Stimulated activated naive CD8-positive, alpha-beta T cell treated with anti-CD3 and anti-CD28 coated beads, Interleukin-15, Interleukin-2, amounts not matched to agents 100 U/mL and 50 U/mL, for 24 hours (primary cell): ENCODE results near the gene CHAT.

Experiments used
- ATAC-seq: fragments of 150-1000 bp; cut with Tn5 transposase; one replicate; pipeline ENCODE4 v1.10.0; 2021
- DNase-seq: peaks from one replicate; pipeline ENCODE4 v3.0.0; 2021

CHAT gene

GRCh38 chr10:49597426-49598163 lies 16.2 kb upstream of the CHAT start:
- ATAC-seq, result no peak
- DNase-seq, result no peak

GRCh38 chr10:49598164-49598856 lies 15.5 kb upstream of the CHAT start:
- DNase-seq (no peak), ATAC-seq (no peak)

- ATAC-seq (no peak), DNase-seq (no peak)
Observed at GRCh38 chr10:49598986-49599385, 14.9 kb upstream of the CHAT start.

- ATAC-seq, result no peak
- no peak for DNase-seq
Observed at GRCh38 chr10:49599546-49599945, 14.3 kb upstream of the CHAT start.

GRCh38 chr10:49600046-49600445 lies 13.8 kb upstream of the CHAT start:
- ATAC-seq (peak; percentile 15), DNase-seq (no peak)

GRCh38 chr10:49600781-49601400 lies 12.9 kb upstream of the CHAT start:
- DNase-seq (no peak), ATAC-seq (no peak)

GRCh38 chr10:49601857-49602256 lies 12.0 kb upstream of the CHAT start:
- ATAC-seq (no peak), DNase-seq (no peak)

GRCh38 chr10:49602380-49603023 lies 11.3 kb upstream of the CHAT start:
- DNase-seq, result no peak
- no peak for ATAC-seq

- DNase-seq (no peak), ATAC-seq (no peak)
Observed at GRCh38 chr10:49605216-49605938, 8.5 kb upstream of the CHAT start.

- ATAC-seq, result no peak
- DNase-seq, result no peak
Observed at GRCh38 chr10:49605939-49606509, 7.8 kb upstream of the CHAT start.

GRCh38 chr10:49606981-49607535 lies 6.8 kb upstream of the CHAT start:
- ATAC-seq (peak; percentile 47), DNase-seq (peak; percentile 79)

GRCh38 chr10:49608166-49609005 lies 5.5 kb upstream of the CHAT start:
- DNase-seq, result no peak
- ATAC-seq, result no peak

GRCh38 chr10:49609006-49609282 lies 4.9 kb upstream of the CHAT start:
- DNase-seq, result no peak
- ATAC-seq, result no peak

GRCh38 chr10:49609283-49610113 lies 4.3 kb upstream of the CHAT start:
- DNase-seq (no peak), ATAC-seq (no peak)

GRCh38 chr10:49610114-49610457 lies 3.8 kb upstream of the CHAT start, which contains the start of gene SLC18A3:
Gene SLC18A3, plus strand, starts transcription at chr10:49610310. Its CDS starts 431 bp downstream, at chr10:49610741.
- DNase-seq, result no peak
- no peak for ATAC-seq

GRCh38 chr10:49610458-49611165 lies 3.2 kb upstream of the CHAT start:
- no peak for DNase-seq
- no peak for ATAC-seq

- ATAC-seq (no peak), DNase-seq (no peak)
Observed at GRCh38 chr10:49611166-49611815, 2.5 kb upstream of the CHAT start.

GRCh38 chr10:49611816-49612512 lies 1.9 kb upstream of the CHAT start:
- DNase-seq, result no peak
- no peak for ATAC-seq
